GM12878 (cell line): Measurements from ENCODE around the gene PAX7. TPM values are rescaled to one million over a fixed set of nuclear protein-coding genes. Genes with fewer than 3 reads are reported as not detected.
A peak's percentile ranks its signal among the peaks of the same experiment; 100 is the strongest.

ENCODE experiments used
- ATAC-seq: fragments of 200-7000 bp; cut with Tn5 transposase; 3 replicates; pipeline ENCODE4 v1.9.1; 2020; ENCODE audit warnings: mild to moderate bottlenecking, moderate library complexity
- BruUV-seq: library from RNA; stranded (reverse); fragments of 400-500 nt; replicated peaks from 2 replicates; lab custom pipeline; 2021; lab: Mats Ljungman, UMichigan
- CTCF ChIA-PET: fragments of 300-600 bp; sonication (Branson Sonifier 250); formaldehyde crosslinking; extraction: SDS; loops from one replicate; lab custom pipeline; 2021; ENCODE audit warnings: inconsistent platforms; lab: Yijun Ruan, JAX
- POLR2A ChIA-PET: fragments of 350-600 bp; formaldehyde crosslinking; extraction: SDS; loops from one replicate; lab custom pipeline; 2021; ENCODE audit warnings: inconsistent platforms; lab: Charles Lee
- RAD21 ChIA-PET: fragments of 300-600 bp; sonication (Branson Sonifier 250); formaldehyde crosslinking; loops from one replicate; lab custom pipeline; 2023; ENCODE audit warnings: antibody characterized with exemption; ENCODE audit not compliant: unreplicated experiment; lab: Charles Lee
- SMC1A ChIA-PET: fragments of 300-600 bp; sonication (Branson Sonifier 250); formaldehyde crosslinking; loops from one replicate; lab custom pipeline; 2023; ENCODE audit not compliant: unreplicated experiment, uncharacterized antibody; lab: Charles Lee
- DNase-seq: peaks from one replicate; pipeline ENCODE4 v3.0.0-alpha.2; 2011; ENCODE audit warnings: low read depth, low spot score
- FAIRE-seq: peaks from 3 replicates; lab custom pipeline; 2011; peaks lifted over from hg19 to GRCh38; lab: Jason Lieb, UNC
- H2AFZ ChIP-seq: 2 replicates; pipeline ENCODE4 v1.6.0; 2011; ENCODE audit warnings: low read depth, low read length, control low read depth; ENCODE audit not compliant: control insufficient read depth
- H3K27ac ChIP-seq: 2 replicates; pipeline ENCODE4 v1.5.1; 2011; ENCODE audit warnings: control low read depth; ENCODE audit not compliant: control insufficient read depth, insufficient read depth
- H3K27me3 ChIP-seq, 2 experiments: replicated peaks in 1 of 2; 2 replicates each; pipeline versions ENCODE4 v1.6.0 to v1.6.1; 2011; ENCODE audit warnings: low read length in 1 of 2; ENCODE audit not compliant: control insufficient read depth in 2 of 2, insufficient read depth in 2 of 2
- H3K36me3 ChIP-seq, 2 experiments: 2 replicates each; pipeline ENCODE4 v1.5.1; 2011; ENCODE audit warnings: low read length in 1 of 2; ENCODE audit not compliant: control insufficient read depth in 2 of 2, insufficient read depth in 2 of 2
- H3K4me1 ChIP-seq: 2 replicates; pipeline ENCODE4 v1.6.1; 2011; ENCODE audit warnings: mild to moderate bottlenecking, low read length, moderate library complexity, mixed read lengths; ENCODE audit not compliant: control insufficient read depth, insufficient read depth
- H3K4me2 ChIP-seq: 2 replicates; pipeline ENCODE4 v1.6.0; 2011; ENCODE audit warnings: control low read depth; ENCODE audit not compliant: control insufficient read depth, insufficient read depth
- H3K4me3 ChIP-seq: fragments of 200-600 bp; sonication (generic); 2 replicates; pipeline ENCODE4 v1.5.1; 2016
- H3K79me2 ChIP-seq: 2 replicates; pipeline ENCODE4 v1.6.0; 2011; ENCODE audit warnings: low read length; ENCODE audit not compliant: control insufficient read depth, insufficient read depth
- H3K9ac ChIP-seq: 2 replicates; pipeline ENCODE4 v1.8.0; 2011; ENCODE audit warnings: low read length, control low read depth, mixed read lengths; ENCODE audit not compliant: control insufficient read depth, insufficient read depth
- H3K9me3 ChIP-seq: replicated peaks from 3 replicates; pipeline ENCODE4 v1.5.1; 2011; ENCODE audit warnings: mild to moderate bottlenecking, low read length; ENCODE audit not compliant: control insufficient read depth, insufficient read depth
- H4K20me1 ChIP-seq: 2 replicates; pipeline ENCODE4 v1.6.0; 2011; ENCODE audit not compliant: control insufficient read depth, insufficient read depth
- CTCF ChIP-seq, 3 experiments: IDR thresholded peaks in 2 of 3; conservative IDR thresholded peaks in 1 of 3; 2 replicates each; pipeline ENCODE4 v1.5.1; 2011; ENCODE audit warnings: low read depth in 3 of 3, low read length in 3 of 3, mild to moderate bottlenecking in 3 of 3, control low read depth in 2 of 3, moderate library complexity in 2 of 3, inconsistent platforms in 1 of 3, mixed read lengths in 1 of 3; ENCODE audit not compliant: control insufficient read depth in 2 of 3, insufficient read depth in 1 of 3; ENCODE audit errors: extremely low read depth in 1 of 3
- IKZF2 ChIP-seq, 2 experiments: fragments of 450-650 bp; IDR thresholded peaks; 2 replicates each; pipeline ENCODE4 v1.6.1; 2017; ENCODE audit warnings: mild to moderate bottlenecking in 2 of 2, moderate library complexity in 2 of 2
- MYC ChIP-seq: IDR thresholded peaks from 2 replicates; pipeline ENCODE4 v1.6.1; 2011; ENCODE audit warnings: mild to moderate bottlenecking, low read length, moderate library complexity, inconsistent platforms; ENCODE audit not compliant: insufficient read depth, insufficient replicate concordance, insufficient read length, severe bottlenecking
- SMAD1 ChIP-seq: fragments of 450-650 bp; IDR thresholded peaks from 2 replicates; pipeline ENCODE4 v1.6.1; 2018; ENCODE audit warnings: mild to moderate bottlenecking, low read depth; ENCODE audit not compliant: partially characterized antibody
- ZNF217 ChIP-seq: fragments of 450-650 bp; IDR thresholded peaks from 2 replicates; pipeline ENCODE4 v1.6.1; 2017; ENCODE audit warnings: antibody characterized with exemption, mild to moderate bottlenecking
- ZNF24 ChIP-seq: fragments of 450-650 bp; IDR thresholded peaks from 2 replicates; pipeline ENCODE4 v1.6.1; 2017; ENCODE audit warnings: antibody characterized with exemption, mild to moderate bottlenecking
- WGBS: methylation state at CpG from one replicate; pipeline ENCODE4 v1.1.6; 2016; ENCODE audit warnings: low lambda C conversion rate; ENCODE audit not compliant: insufficient replicate concordance, insufficient coverage; ENCODE audit errors: missing lambda C conversion rate; 5-methylcytosine and 5-hydroxymethylcytosine counted together
- in situ Hi-C: fragments of 300-500 bp; cut with MboI; formaldehyde crosslinking; loops from 9 replicates; pipeline ENCODE4 v1.14.3; 2018; ENCODE audit warnings: mixed read lengths
- intact Hi-C: fragments of 100-400 bp; cut with micrococcal nuclease; formaldehyde crosslinking; loops from one replicate; pipeline ENCODE4 v1.14.2; 2022; ENCODE audit not compliant: unreplicated experiment
- polyA plus RNA-seq, 11 experiments: library from polyadenylated mRNA; depleted of rRNA in 4 of 11; unstranded in 6 of 11; stranded (reverse) in 5 of 11; fragments of >200 nt; fragmentation: Nextera tagmentation in 4 of 11; fragmentation: Illumina TruSeq in 1 of 11; extraction: Ambion mirVana in 4 of 11; extraction: Trizol in 1 of 11; gene quantifications; 1 replicate in 1 of 11; 2 replicates in 10 of 11; pipeline versions ENCODE4 v1.2.1 to v1.2.3, GENCODE V29; 2011 to 2016; ENCODE audit warnings: inconsistent platforms in 2 of 11, missing spikeins in 2 of 11, low read depth in 1 of 11
- total RNA-seq, 4 experiments: library from RNA; depleted of rRNA in 3 of 4; stranded (reverse); fragments of >200 nt in 3 of 4; fragmentation: Illumina TruSeq in 1 of 4; extraction: Trizol in 1 of 4; gene quantifications; 2 replicates each; pipeline versions ENCODE4 v1.2.1 to v1.2.3, GENCODE V29; 2013 to 2021

PAX7 gene
- total and polyA plus RNA-seq, 10 of the 15 experiments (the other 5 are each of a cell fraction or from before 2014, with no cell fraction given) = not detected

GRCh38 chr1:18662286-18662639, 31.6 kb downstream of the PAX7 start:
- ChIA-PET CTCF (no interaction called here), POLR2A (no interaction called here), SMC1A (interaction anchor here (1.2 kb wide), 1 partner anchor 79 kb away, joined by 3 read pairs; no protein-coding TSS in a partner anchor), RAD21 (no interaction called here)
- DNase-seq (no peak), FAIRE-seq (no peak), ATAC-seq (no peak)
- no peaks in the 10 kb centered on the region for H3K4me1 ChIP-seq
- no peak overlapping the region for H3K27ac ChIP-seq
- H3K27me3 ChIP-seq = peaks cover 6 to 7% of the 10 kb centered on the region in 2 experiments; a peak in 3 of 4 replicates
- no peak overlapping the region for H3K9ac ChIP-seq
- H4K20me1 ChIP-seq = no peaks in the 10 kb centered on the region
- no peaks in the 10 kb centered on the region for H3K36me3 ChIP-seq
- intact Hi-C loops = no loop called here
- TF ChIP-seq CTCF (IDR thresholded peaks at IDR 0.05 in 2 of 3, conservative IDR thresholded peaks at IDR 0.05 in 1 of 3; ENCODE audit: control insufficient read depth in 2 of 3, extremely low read depth in 1 of 3, insufficient read depth in 1 of 3, low read depth in 3 of 3, low read length in 3 of 3) (no peak), SMAD1 (no peak), ZNF217 (no peak), ZNF24 (peak; percentile 37; the same call in 1 of the 2 replicates), MYC (no peak), IKZF2 (IDR thresholded peaks at IDR 0.05) (no peak)
- no peak overlapping the region for H3K4me3 ChIP-seq
- H3K4me2 ChIP-seq = no peak overlapping the region
- WGBS = 43% methylated on average over 5 of the region's 5 CpGs
- H3K79me2 ChIP-seq = no peaks in the 10 kb centered on the region
- in situ Hi-C loops = no loop called here
- BruUV-seq = no TSS peak
- H2AFZ ChIP-seq = no peak overlapping the region
- no peaks in the 10 kb centered on the region for H3K9me3 ChIP-seq
